Measurements from ENCODE around the gene RTL10. TPM values are rescaled to one million over a fixed set of nuclear protein-coding genes. Genes with fewer than 3 reads are reported as not detected.

RTL10 gene
- total RNA-seq, 1 experiment from 2014 or later = 7.6 TPM

DNA sequence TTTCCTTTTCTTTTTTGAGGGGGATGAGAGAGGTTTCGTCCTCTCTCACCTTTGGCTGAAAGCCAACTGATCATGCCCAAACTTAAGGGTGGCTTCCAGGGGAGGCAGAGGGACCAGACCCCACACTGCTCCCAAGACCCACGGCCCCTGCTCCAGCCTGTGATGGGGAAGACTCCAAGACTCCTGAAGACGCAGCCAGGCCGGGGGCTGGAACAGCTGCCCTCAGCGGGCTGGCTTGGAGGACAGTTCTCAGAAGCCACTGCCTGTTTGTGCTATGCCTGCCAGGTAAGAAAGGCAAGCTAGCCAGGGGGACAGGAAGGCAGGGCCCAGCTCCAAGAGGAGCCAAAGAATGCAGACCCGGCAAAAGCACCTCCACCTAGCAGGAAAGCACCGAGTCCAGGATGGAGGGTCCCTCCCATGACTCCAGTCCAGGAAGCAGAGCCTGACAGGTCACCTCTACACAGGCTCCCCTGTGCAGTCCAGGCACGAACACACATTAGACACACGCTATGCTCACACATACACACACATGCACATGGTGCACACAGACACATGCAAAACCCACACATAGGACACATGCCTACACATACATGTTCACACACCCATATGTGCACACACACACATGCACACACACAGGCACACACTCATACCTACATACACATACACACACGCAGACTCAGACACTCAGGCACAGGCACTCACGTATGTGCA, 31.3 kb downstream of the RTL10 start:
- DNase-seq (ENCODE audit: low read depth) = no peak

DNA sequence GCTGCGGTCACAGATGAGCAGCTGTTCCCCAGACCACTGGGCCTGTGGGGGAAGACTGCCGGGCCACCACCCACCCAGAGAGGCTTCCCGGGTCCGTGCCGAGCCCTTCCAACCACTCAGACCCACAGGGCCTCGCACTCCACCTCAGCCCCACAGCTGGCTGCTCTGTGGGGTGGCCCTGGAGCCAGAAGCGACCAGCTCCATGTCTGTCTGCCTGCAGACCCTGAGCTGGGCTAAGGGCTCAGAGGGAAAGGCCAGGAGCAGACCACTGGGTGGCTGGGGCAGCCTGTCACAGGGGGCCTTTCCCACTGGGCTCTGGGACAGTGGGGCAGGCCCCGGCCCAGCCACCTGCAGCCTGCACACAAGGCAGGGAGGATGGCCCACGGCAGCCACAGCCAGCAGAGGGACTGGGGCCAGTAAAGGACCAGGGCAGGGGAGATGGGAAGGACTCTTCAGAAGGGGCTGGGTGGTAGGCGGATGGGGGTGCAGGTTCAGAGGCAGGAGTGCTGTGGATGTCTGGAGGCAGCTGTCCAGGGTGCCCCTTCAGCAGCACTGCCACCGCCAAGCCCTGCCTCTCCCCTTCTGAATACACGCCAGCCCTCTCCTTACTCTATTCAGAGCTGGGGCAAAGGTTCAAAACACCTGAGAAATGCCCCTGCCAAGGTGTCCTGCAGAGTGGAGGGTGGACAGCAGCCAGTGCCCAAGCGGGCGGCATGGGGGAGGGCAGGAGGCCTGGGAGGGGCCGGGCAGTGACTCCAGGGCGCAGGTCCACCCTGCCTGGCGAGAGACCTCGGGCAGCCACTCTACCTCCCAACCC, 32.2 kb downstream of the RTL10 start:
- DNase-seq (ENCODE audit: low read depth) = no peak

DNA sequence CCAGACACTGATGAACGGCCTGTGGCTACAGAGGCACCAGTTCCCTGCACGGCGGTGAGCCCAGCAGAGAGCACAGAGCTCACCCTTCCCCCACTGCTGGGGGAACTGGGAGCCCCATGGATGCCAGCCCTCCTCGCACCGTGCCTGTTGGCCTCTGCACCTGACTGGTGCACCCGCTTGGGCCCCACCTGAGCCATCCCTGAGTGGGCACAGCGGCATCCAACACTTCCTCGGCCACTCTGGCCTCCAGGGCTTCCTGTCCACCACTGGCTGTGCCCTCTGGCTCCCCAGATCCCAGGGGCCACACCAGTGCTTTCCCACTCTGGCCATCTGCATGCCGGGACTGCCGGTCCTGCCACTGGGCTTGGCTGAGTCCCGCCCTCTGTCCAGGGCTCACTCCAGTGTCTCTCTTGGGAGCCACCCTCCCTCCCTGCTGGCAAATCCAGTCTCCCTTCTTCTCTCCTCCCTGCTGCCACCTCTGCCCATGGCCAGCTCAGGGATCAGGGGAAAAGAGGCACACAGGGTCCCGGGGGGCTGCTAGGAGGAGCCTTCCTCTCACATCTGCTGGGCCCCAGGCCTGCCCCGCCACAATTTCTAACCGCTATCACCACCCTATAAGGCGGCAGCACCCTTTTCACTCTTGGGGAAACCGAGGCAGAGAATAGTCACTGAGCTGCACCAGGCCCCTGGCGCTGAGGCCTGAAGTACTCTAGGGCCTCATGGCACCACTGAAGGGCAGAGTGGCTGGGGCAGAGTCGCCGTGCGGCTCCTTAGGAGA, 33.0 kb downstream of the RTL10 start:
- no peak for DNase-seq (ENCODE audit: low read depth)

DNA sequence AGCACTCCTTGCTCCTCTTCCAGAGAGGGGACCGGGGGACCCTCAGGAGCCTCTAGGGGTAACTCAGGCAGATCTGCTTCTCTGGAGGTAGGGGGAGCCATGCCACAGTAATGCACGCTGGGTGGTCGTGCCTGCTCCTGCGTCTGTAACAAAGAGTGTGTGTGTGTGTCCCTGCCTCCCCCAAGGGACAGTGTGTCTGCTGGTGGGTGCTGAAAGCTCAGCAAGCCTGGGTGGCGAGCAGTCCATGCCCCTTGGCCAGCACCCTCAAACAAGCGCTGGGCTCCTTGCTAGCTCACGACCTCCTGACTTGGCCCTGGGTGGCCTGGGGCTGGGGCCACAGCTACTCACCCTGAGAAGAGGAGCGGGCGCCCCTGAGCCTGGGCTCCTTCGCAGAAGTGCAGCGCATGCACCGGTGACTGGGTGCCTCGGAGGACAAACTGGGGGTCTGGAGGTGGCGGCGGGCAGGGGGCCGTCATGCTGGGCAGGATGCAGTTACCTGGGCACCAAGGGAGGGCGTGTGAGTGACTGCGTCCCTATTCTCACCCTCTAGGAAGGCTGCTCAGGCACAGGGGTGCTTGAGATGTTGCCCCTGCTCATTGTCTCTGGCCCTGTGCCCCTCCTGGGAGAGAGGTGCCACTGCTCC, 33.7 kb downstream of the RTL10 start:
- no peak for DNase-seq (ENCODE audit: low read depth)

DNA sequence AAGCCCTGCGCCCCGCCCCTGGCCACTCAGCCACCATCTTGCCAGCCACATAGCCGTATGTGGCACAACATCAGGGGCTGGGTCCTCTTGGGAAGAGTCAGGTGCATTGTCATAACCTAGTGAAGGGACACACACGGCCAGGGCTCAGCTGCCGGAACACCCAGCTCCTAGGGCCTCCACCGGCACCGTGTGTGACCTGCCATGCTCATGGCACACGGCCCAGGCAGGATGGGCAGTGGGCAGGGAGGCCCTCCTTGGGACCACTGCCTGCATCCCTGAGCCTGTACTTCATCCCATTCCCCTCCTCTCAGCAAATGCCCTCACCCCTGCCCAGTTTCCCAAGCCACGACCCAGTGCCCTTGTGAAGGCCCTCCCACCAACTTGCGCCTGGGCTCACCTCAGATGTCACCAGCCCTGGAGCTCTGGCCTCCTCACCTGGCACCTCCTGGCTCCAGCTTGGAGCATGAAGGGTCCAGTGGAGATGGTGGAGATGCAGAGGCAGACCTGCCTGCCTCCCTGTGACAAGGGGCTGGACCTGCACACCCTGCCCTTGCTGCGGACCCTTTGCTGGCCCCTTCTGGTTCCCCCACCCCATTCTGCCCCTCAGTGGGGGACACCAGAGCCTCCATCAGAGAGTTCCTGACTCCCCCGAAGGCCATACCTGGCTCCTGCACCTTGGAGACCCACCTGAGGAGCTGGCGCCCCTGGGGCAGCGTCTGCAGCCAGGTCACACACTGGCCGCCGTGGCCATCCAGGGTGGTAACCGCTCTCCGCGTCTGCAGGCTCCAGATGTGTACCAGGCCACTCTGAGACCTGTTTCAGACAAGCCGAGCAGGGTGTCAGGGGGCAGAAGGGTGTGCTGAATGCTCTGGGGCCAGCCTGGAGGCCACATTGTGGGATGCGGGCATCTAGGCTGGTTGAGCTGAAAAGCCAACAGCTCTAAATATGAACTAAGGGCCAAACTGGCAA, 34.5 kb downstream of the RTL10 start:
- DNase-seq (ENCODE audit: low read depth) = no peak

DNA sequence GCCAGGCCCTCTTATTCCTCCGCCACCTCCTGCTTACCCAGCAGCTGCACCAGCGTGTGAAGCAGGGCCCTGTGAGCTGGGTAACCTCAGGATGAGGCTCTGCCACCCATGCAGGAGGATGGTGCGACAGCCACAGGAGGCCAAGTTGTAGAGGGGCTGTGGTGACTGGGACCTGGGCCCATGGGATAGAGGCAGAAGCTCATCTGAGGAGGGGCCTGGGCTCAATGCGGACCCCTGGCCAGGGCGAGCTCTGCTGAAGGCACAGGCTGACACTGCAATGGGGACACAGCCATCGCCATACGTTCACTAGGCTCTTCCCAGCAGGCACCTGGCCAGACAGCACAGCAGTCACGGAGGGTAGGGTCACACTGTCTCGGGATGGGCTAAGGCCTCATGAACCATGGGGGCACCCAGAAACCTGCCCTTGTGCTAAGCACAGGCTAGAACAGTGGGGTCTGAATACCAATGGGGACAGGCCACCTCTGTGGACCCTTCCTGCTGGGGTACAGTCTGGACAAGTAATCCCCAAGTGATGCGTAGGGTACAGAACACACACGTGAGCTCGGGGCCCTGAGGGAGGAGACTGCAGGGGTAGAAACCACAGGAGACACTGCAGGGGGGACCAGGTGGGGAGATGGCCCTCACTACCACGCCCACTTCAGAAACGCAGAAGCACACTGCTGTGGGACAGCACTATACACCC, 35.3 kb downstream of the RTL10 start:
- DNase-seq (ENCODE audit: low read depth) = no peak

DNA sequence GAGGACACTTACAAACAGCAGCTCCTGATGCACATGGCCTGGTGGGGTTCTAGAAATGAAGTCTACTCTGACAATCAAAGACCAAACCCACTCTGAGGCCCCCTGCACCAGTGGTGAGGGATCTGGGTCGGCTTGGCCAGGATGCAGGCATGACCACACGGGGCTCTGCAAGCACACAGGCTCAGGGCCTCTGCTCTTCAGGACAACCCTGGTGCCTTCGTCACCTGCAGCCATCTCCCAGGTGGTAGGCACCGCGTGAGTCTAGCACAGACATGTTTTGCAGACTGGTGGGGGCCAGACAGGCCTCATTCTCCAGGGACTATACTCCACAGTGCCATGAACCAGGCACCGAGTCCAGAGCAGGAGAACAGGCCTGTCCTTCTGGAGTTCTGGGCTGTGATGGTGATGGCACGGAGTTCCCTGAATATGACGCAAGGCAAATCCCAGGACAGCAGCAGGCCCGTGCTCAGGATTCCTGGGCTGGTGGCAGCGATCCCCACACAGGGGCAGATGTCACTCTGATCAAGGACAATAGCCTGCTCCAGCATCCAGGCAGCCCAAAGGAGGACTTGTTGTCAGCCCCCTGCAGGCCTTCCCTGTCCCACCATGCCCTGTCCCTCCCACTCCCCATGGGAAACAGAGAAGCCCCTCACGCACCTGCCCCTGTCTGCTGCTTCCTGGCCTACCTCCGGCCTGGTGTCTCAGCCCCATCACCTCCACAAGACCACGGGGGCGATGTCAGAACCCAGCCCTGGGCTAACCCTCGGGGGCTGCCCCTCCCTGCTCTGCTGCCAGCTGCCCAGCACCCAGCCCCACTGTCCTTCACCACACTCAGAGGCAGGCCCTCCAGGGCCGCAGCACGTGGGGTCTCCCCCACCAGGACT, 36.1 kb downstream of the RTL10 start:
- no peak for DNase-seq (ENCODE audit: low read depth)

DNA sequence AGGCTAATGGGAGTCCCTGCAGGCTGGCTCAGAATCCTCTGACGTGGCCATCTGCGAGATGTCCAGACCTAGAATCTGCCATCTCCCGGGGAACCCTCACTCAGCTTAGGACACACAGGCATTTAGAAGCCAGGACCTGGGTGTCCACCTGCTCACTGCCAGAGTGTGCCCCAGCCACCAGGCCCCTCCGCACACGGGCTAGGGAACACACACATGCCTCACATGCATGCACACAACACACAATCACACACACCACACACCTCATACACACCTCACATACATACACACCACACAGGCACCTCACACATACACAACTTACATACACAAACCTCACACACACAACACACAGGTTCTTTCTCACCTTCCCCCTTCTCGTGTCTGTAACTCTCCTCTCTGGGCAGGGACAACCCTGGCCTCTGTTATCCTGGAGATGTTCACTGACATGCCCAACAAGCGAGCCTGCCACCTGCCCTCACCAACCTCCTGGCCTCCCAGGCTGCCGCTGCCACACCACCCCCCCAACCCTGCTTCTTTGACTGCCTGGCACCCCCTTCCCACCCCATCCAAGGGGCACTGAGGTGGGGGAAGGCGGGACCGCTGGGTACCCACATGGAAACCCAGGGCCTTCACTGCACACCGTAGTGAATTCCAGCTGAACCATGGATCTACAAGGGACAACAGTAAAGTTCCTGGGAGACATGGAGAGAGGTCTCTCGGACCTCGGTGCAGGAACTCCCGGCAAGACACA, 38.1 kb downstream of the RTL10 start:
- no peak for DNase-seq (ENCODE audit: low read depth)

DNA sequence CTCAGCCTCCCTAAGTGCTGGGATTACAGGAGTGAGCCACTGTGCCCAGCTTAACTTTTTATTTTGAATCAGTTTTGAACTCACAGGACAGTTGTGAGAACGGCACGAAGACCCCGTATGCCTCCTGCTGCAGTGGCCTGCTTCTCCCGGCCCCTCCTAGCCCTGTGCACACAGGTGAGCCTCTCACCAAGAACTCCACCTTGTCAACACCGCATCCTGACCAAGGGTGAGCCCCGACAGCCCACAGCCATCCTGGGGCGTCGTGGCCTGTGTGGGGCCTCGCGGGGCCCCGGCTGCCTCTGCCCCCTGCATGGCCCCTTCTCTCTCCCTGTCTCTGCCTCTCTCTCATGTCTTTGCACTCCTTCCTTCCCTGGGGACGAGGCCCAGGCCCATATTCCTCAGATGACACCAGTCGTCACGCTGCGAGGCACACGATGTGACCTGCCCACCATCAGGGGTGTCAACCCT, 38.8 kb downstream of the RTL10 start:
- no peak for DNase-seq (ENCODE audit: low read depth)

DNA sequence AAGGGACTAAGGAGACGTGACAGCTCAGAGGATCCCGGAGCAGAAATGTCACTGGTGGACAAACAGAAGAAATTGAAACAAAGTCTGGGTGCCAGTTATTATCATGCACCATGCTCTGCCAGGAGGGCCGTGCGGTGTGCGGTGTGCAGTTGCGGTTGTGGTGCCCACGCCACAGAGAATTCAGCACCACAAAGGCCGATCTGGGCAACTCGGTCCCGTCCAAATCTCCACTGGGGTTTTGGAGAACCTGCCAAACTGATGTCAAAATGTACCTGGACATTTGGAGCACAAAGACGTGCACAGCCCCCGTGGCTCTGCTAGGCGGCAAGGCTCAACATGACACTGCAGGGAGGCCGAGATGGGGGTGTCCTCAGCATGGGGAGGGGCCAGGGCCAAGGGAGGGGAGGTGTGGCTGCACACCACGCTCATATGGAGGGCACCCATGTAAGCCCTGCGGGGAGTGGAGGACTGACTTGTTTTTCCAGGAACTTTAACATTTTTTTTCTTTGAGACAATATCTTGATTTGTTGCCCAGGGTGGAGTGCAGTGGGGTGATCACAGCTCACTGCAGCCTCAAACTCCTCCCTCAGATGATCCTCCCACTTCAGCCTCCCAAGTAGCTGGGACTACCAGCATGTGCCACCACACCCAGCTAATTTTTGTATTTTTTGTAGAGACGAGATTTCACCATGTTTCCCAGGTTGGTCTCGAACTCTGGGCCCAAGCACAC, 39.4 kb downstream of the RTL10 start:
- DNase-seq (ENCODE audit: low read depth) = no peak

DNA sequence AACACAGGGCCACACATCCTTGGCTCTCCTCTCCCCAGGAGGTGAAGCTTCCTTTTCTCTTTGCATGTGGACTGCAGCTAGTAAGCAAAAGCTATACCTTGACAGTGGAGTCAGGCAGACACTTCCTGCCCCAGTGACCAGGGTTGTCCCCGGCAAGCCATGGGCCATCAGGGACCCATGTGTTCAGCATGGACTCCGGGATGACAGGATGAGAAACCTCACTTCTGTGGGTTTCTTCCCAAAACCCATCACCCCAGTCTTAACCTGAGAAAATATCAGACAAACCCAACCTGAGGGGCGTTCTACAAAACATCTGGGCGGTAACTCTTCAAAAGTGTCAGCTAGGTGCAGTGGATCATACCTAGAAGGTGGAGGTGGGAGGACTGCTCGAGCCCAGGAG, 40.2 kb downstream of the RTL10 start:
- DNase-seq (ENCODE audit: low read depth) = no peak

DNA sequence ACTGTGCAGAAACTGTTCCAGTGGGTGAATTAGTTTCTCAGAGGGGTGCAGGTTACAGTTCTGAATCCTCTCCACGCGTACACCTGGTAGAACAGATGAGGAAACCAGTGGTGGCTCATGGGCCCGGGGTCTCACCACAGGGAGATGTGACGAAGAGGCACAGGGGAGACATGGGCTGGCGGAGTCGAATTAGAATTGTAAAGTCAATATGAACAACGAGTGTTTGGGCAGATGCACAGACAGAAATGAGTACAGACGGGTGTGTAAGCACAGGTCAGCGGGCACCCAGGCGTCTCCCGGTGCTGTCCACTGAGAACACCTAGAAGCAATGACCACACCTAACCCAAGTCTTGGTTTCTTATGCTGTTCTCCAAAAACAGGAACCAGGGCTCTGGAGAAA, 41.8 kb downstream of the RTL10 start:
- DNase-seq (ENCODE audit: low read depth) = no peak

DNA sequence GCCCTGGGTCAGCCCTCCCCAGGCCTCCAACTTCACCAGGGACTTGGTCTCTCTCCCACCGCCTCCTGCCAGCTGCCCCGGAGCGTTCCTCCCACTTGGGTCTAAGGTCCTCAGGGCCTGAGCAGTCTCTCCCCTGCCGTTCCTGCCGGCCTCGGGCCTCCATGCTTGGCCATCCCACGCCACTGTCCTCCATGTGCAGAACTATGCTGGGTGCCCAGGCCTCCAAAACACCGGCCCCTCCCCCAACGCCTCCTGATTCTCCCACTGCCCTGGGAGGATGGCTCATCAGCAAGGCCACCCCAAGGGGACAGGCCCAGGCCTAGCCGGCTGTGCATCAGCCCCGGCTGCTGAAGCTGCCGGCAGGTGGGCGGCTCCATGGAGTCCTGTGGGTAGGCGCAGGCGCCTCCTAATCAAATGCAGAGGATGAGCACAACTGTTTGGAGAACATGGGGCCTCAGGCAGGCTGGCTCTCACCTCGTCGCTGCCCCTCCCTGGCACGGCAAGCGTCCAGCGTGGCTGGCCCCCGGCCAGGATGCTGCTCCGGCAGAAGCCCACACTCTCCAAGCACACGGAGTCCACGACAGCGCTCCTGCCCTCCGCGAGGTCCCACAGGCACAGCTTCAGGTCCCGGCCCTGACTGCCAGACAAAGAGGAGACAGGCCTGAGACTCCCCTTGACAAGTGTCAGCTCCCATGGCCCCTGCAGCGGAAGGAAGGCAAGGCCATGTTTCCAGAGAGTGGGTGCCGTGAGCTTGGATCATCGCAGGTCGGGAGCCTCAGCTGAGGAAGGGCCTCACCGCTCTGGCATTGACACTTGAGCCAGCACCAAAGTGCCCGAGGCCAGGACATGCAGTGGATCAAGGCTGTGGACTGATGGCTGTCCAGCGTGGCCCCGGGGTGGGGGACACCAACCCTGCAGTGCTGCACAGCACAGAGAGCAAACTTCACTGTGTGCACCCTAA, 42.6 kb downstream of the RTL10 start:
- no peak for DNase-seq (ENCODE audit: low read depth)

DNA sequence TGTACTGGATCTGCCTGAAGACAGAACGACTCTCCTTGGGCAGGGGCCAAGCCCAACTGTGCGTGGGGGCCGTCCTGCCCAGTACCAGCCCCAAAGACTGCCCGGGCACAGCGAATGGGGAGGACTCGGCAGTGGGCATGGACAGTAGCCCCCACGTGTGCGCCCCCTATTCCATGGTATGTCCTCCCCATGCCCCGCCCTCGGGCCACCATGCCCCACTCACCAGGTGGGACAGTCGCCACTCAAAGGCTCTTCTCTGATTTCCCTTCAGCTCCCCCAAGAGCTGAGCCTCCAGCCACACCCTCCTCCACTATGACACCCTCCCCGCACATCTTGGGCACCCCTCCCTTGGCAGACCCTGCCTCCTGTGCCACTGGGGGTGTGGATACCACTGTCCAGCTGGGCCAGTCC, 43.5 kb downstream of the RTL10 start:
- DNase-seq (ENCODE audit: low read depth) = no peak

DNA sequence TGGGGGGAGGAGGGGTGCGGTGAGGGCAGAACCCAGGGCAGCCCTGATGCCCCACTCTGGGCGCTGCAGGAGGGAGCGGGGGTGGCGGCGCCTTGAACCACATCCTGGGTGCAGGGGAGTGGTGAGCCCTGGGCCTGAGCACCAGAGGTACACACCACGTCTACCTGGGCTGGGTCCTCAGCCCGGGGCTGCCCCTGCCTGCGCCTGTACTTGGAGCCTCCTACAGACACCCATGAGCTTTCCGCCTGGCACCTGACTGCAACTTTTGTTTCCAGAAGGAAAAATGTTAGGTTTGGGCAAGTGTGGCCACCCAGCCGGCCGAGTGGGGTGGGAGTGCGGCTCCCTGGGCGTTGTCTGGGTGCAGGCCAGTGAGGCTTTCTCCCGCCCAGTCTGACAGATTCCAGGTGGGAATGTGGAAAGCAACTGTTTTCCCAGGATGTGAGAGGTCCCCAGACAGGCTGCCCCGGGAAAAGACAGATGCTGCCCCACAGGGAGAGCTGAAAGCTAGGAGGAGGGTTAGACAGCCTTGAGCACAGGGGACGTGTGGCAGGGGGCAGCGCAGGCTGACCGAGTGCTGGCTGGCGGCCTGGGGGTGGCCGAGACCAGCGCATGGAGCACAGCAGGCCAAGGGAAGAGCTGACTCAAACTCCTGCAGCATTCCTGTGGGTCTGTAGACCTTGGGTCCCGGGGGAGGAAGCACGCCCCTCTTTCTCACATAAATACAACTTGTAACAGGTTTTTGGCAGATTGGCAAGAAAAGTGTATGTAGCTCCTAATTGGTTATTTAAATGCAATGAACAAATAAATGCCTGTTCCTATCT, 44.1 kb downstream of the RTL10 start:
- peak; percentile 70 for DNase-seq (ENCODE audit: low read depth)

DNA sequence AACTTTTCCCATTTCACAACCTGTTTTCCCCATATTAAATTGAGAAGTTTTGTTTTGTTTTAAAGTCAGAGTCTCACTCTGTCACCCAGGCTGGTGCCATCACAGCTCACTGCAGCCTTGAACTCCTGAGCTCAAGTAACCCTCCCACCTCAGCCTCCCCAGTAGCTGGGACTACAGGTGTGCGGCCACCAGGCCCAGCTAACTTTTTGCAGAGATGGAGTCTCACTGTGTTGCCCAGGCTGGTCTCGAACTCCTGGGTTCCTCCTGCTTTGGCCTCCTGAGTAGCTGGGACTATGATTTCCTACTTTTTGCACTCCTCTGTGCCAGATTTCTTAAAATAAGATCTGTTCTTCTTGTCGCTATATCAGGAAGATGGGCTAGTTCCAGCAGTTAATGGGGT, 44.9 kb downstream of the RTL10 start:
- no peak for DNase-seq (ENCODE audit: low read depth)

Data from M059J (cell line).